Neuron (in vitro differentiated cells): Measurements from ENCODE around the gene DNAH2.

Experiments used
- H2AFZ ChIP-seq: one replicate; pipeline ENCODE4 v1.6.1; 2013; ENCODE audit warnings: low read depth, mild to moderate bottlenecking, inconsistent platforms, low read length, moderate library complexity
- H3K27me3 ChIP-seq: one replicate; pipeline ENCODE4 v1.6.1; 2013; ENCODE audit warnings: low read length; ENCODE audit not compliant: insufficient read depth
- H3K36me3 ChIP-seq: one replicate; pipeline ENCODE4 v1.6.1; 2013; ENCODE audit warnings: low read length; ENCODE audit not compliant: insufficient read depth
- H3K4me1 ChIP-seq: one replicate; pipeline ENCODE4 v1.6.1; 2013; ENCODE audit warnings: low read length; ENCODE audit not compliant: insufficient read depth
- H3K4me3 ChIP-seq: 2 replicates; pipeline ENCODE4 v1.5.1; 2013; ENCODE audit warnings: mild to moderate bottlenecking, low read length, moderate library complexity
- H3K9me3 ChIP-seq: one replicate; pipeline ENCODE4 v1.6.1; 2013; ENCODE audit warnings: low read length

Gene DNAH2

DNA sequence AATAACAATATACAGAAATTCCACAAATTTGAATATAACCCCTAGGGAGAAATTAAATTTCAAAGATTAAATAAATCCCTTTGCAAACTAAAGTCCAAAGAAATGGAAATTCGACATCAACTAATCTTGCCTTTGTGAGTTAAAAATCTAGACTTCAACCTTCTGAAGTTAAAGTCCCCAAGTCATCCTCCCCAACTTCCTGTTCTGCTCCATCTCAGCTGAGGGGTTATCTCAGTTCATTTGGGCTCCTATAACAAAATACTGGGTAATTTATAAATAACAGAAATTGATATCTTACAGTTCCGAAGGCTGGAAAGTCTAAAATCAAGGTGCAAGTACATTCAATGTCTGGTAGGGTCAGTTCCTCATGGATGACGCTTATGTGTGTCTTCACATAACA is 93.7 kb downstream of the DNAH2 start:
- no peak overlapping the region for H3K4me3 ChIP-seq
- no peaks in the 10 kb centered on the region for H3K4me1 ChIP-seq
- H3K9me3 ChIP-seq: no peaks in the 10 kb centered on the region
- H3K36me3 ChIP-seq: no peaks in the 10 kb centered on the region
- no peak overlapping the region for H2AFZ ChIP-seq
- peaks cover 5% of the 10 kb centered on the region for H3K27me3 ChIP-seq

DNA sequence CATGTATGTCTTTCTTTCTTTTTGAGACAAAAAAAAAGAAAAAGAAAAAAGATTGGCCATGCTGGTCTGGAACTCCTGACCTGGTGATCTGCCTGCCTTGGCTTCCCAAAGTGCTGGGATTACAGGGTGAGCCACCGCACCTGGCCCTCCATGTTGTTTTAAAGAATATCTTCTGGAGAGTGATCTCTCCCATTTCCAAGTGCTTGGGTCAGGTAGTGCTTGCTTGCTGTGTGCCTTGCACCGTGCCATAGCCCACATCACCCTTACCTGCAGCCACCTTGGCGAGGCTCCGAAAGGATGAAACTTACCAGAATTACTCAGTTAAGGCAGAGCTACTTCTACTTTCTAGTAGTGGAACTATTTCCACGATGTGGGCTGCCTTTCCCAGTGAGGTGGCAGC is 97.4 kb downstream of the DNAH2 start:
- Histone ChIP-seq H3K9me3 (no peaks in the 10 kb centered on the region), H3K4me1 (no peaks in the 10 kb centered on the region), H3K36me3 (no peaks in the 10 kb centered on the region), H3K27me3 (peaks cover 25% of the 10 kb centered on the region), H3K4me3 (no peak overlapping the region), H2AFZ (no peak overlapping the region)

DNA sequence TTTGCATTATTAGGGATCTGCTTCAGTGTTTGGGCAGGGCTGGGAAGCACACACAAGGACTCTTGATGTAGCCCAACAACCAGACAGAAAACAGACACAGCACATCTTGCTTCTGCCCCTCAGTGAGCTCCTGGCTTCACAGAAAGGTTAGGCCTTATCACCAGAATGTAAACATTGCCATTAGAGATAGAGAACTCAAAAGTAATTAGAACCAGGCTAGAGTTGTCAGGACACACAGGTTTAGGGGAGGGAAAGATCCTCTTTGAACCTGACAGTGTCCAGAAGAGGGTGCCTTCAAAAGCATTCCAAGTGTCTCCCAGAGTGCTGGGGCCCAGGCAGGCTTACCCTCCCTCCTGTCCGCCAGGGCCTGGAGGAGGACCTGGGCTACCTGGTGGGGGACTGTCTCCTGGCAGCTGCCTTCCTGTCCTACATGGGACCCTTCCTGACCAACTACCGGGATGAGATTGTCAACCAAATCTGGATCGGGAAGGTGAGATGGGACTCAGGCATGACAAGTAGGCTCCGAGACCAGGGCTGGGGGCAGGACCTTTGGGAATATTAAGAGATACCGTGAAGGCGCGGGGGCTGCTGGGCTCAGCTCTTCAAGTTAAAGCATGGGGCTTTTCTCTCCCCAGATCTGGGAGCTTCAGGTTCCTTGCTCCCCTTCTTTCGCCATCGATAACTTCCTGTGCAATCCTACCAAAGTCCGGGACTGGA is 99.5 kb downstream of the DNAH2 start:
- Histone ChIP-seq H3K9me3 (no peaks in the 10 kb centered on the region), H3K27me3 (peaks cover 37% of the 10 kb centered on the region), H3K4me1 (no peaks in the 10 kb centered on the region), H2AFZ (no peak overlapping the region), H3K36me3 (no peaks in the 10 kb centered on the region), H3K4me3 (no peak overlapping the region)

DNA sequence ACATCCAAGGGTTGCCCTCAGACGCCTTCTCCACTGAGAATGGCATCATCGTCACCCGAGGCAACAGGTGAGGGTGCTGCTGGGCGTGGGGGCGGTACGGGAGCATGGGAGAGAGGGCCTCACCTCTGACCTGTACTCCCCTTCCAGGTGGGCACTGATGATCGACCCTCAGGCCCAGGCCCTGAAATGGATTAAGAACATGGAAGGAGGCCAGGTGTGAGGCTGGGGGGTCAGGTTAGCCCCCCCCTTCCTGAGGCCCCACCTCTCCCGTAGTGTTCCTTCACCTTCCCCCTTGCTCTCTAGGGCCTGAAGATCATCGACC is 100.1 kb downstream of the DNAH2 start:
- no peak overlapping the region for H3K4me3 ChIP-seq
- no peaks in the 10 kb centered on the region for H3K9me3 ChIP-seq
- no peaks in the 10 kb centered on the region for H3K36me3 ChIP-seq
- H3K4me1 ChIP-seq: no peaks in the 10 kb centered on the region
- H3K27me3 ChIP-seq: peaks cover 36% of the 10 kb centered on the region
- no peak overlapping the region for H2AFZ ChIP-seq

DNA sequence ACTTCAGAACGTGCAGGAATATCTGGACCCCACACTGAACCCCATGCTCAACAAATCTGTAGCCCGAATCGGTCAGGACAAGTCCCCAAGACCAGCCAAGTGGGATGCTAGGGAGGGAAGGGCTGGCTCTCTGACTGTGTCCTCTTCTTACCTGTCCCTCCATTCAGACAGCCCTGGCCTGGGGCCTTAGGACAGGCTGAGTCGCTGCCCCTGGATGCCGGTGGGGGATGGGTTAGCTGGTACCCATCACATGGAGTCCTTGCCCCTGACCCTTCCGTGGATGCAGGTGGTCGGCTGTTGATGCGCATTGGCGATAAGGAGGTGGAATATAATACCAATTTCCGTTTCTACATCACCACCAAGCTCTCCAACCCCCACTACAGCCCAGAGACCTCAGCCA is 100.5 kb downstream of the DNAH2 start:
- Histone ChIP-seq H3K9me3 (no peaks in the 10 kb centered on the region), H3K36me3 (no peaks in the 10 kb centered on the region), H3K4me3 (no peak overlapping the region), H2AFZ (no peak overlapping the region), H3K4me1 (no peaks in the 10 kb centered on the region), H3K27me3 (peaks cover 36% of the 10 kb centered on the region)

DNA sequence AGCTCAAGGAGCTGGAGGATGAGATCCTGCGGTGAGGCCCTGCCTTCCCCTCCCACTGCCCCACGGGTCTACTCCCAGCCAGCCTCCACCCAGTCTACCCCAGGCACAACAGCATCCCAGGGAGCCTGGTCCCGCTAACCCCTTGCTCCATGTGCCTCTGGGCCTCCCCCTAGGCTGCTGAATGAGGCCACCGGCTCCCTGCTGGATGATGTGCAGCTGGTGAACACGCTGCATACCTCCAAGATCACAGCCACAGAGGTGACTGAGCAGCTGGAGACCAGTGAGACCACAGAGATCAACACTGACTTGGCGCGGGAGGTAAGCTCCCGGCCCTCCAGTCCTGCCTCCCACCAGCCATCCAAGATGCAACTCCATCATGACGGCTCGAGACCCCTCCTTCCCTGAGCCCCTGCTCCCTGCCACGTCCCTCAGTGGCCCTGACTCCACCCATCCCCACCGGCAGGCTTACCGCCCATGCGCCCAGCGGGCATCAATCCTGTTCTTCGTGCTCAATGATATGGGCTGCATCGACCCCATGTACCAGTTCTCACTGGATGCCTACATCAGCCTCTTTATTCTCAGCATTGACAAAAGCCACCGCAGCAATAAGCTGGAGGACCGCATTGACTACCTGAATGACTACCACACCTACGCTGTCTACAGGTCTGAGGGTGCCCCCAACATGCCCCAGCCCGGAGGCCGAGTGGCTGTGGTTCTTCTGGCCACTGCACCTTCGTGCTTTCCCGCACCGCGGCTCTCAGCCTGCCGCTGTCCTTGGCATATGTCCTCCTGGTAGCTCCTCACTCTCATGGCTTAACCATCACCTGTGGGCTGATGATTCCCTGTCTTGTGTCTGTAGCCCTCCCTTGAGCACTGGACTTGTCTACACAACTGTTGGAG is 101.5 kb downstream of the DNAH2 start:
- H3K36me3 ChIP-seq: no peaks in the 10 kb centered on the region
- H3K4me3 ChIP-seq: no peak overlapping the region
- H2AFZ ChIP-seq: no peak overlapping the region
- no peaks in the 10 kb centered on the region for H3K9me3 ChIP-seq
- H3K4me1 ChIP-seq: no peaks in the 10 kb centered on the region
- peaks cover 36% of the 10 kb centered on the region for H3K27me3 ChIP-seq

DNA sequence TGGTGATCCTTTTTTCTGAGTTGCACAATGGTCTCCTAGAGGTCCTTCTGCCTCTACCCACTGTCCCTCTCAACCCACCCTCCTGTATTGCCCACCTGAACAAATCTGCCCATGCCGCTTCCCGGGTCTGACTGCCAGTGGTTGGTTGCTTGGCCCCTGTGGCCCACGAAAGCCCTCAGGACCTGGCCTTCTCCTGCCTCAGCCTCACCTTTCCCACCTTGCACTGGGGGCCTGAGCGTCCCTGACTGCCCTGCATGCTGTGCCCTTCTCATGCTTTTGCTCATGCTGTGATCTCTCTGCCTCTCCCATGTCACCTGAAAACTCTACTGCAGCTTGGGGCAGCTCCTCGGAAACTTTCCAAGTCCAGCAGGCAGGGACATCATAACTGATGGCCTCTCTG is 102.7 kb downstream of the DNAH2 start:
- Histone ChIP-seq H3K4me3 (no peak overlapping the region), H3K27me3 (peaks cover 36% of the 10 kb centered on the region), H2AFZ (no peak overlapping the region), H3K9me3 (no peaks in the 10 kb centered on the region), H3K36me3 (no peaks in the 10 kb centered on the region), H3K4me1 (no peaks in the 10 kb centered on the region)

DNA sequence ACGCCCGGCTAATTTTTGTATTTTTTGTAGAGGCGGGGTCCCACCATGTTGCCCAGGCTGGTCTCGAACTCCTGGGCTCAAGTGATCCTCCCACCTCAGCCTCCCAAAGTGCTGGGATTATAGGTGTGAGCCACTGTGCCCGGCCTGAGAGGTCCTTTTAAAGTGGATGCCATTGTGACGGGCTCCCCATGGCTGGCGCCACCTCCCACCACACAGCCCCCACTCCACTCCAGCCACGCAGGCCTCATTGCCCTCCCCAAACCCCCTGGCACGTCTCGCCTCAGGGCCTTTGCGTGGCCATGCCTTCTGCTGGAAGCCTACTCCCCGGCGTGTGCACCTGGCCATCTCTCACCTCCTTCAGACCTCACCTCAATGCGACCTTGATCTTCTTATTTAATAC is 104.6 kb downstream of the DNAH2 start:
- H3K27me3 ChIP-seq: peaks cover 29% of the 10 kb centered on the region
- H3K4me1 ChIP-seq: no peaks in the 10 kb centered on the region
- no peak overlapping the region for H3K4me3 ChIP-seq
- H2AFZ ChIP-seq: no peak overlapping the region
- no peaks in the 10 kb centered on the region for H3K9me3 ChIP-seq
- H3K36me3 ChIP-seq: no peaks in the 10 kb centered on the region

DNA sequence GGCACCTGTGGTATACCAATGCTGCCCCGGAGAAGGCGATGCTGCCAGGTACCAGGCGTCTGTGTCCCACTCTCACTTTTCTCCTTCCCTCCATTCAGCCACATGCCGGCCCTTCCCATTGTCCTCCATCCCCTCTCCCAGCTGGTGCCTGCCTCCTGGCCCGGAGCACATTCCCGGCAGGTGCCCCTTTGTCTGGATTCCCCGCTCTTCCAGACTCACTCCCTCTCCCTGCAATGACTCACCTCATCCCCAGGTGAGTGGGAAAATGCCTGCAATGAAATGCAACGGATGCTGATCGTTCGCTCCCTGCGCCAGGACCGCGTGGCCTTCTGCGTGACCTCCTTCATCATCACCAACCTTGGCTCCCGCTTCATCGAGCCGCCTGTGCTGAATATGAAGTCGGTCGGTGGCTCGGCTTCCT is 106.0 kb downstream of the DNAH2 start:
- Histone ChIP-seq H3K27me3 (peaks cover 19% of the 10 kb centered on the region), H2AFZ (no peak overlapping the region), H3K4me3 (no peak overlapping the region), H3K4me1 (no peaks in the 10 kb centered on the region), H3K9me3 (no peaks in the 10 kb centered on the region), H3K36me3 (no peaks in the 10 kb centered on the region)

DNA sequence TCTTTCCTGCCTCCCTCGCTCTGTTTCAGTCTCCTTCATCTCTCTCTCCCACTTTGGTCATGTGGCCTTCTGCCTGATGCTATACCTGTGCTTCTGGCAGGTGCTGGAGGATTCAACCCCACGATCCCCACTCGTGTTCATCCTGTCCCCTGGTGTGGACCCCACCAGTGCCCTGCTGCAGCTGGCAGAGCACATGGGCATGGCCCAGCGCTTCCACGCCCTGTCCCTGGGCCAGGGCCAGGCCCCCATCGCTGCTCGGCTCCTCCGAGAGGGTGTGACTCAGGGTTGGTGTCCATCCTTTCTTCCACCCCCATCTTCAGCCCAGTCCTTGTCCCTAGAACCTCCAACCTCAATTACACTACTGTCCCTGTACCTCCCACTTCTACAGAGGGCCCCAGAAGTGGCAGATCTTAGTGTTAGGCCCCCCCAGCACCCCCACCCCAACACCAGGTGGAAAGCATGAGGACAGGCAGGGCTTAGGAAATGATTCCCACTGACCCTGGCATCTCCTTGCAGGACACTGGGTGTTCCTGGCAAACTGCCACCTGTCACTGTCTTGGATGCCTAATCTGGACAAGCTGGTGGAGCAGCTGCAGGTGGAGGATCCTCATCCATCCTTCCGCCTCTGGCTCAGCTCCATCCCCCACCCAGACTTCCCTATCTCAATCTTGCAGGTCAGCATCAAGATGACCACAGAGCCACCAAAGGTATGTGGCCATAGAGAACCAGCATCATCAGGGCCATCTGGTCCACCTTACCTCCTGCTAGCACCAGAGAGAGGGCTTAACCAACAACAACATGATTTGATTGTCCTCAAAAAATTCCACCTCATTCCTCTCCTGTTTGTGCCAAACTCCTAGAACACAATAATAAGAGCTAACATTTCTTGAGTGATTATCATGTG is 106.7 kb downstream of the DNAH2 start:
- Histone ChIP-seq H3K4me3 (no peak overlapping the region), H2AFZ (no peak overlapping the region), H3K36me3 (no peaks in the 10 kb centered on the region), H3K27me3 (peaks cover 18% of the 10 kb centered on the region), H3K4me1 (no peaks in the 10 kb centered on the region), H3K9me3 (no peaks in the 10 kb centered on the region)

DNA sequence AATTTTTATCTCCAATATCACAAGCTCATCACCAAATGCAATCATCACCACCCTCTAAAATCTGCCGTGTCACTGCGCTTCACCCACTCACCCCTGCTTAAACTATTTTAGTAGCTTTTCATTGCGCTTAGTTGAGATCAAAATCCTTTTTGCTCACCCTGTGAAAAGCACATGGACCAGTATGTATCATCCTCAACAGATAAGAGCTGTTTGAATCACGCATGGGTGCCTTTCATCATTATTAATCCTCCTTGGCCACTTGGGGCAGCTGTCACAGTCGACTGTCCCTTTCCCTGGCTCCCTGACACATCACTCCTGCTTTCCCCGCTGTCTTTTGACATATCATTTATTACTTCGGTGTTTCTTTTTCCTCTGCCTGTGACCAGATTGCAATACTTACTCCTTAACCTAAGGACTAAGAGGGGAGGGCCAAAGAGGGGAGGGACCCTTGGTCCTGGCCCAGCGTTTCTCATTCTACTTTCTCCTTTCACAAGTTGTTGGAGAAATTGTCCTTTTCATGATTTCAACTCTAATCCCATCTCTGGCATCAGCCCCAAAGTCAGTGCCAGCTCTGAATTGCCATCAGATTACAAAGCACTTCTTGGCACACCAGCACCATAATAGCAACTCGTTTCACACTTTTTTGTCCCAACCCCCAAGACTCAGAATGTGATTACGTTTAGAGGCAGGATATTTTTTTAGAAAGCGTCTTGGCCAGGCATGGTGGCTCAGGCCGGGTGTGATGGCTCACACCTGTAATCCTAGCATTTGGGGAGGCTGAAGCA is 107.9 kb downstream of the DNAH2 start:
- no peak overlapping the region for H2AFZ ChIP-seq
- peaks cover 14% of the 10 kb centered on the region for H3K27me3 ChIP-seq
- no peaks in the 10 kb centered on the region for H3K9me3 ChIP-seq
- H3K4me3 ChIP-seq: no peak overlapping the region
- no peaks in the 10 kb centered on the region for H3K4me1 ChIP-seq
- H3K36me3 ChIP-seq: no peaks in the 10 kb centered on the region

DNA sequence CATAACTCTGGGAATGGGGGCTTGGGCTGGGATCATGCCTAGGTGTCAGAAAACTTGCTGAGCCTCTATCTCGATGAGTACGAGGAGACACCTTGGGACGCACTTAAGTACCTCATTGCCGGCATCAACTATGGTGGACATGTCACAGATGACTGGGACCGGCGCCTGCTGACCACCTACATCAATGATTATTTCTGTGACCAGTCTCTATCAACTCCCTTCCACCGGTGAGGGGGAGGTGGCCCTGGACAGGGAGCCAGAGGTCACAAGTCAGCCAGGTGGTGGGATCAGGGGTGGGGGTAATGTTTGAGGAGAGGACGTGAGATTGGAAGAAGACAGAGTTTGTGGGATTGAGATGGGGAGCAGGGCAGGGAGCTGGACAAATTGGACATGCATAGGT is 113.1 kb downstream of the DNAH2 start:
- H3K36me3 ChIP-seq: no peaks in the 10 kb centered on the region
- peaks cover 14% of the 10 kb centered on the region for H3K4me1 ChIP-seq
- no peak overlapping the region for H3K4me3 ChIP-seq
- no peaks in the 10 kb centered on the region for H3K9me3 ChIP-seq
- peaks cover 11% of the 10 kb centered on the region for H3K27me3 ChIP-seq
- H2AFZ ChIP-seq: no peak overlapping the region
